Measurements from ENCODE around the gene DCAF10. TPM values are rescaled to one million over a fixed set of nuclear protein-coding genes. Genes with fewer than 3 reads are reported as not detected.
"Not testable (repeated sequence)": the region's sequence is repeated elsewhere in the genome, so short reads cannot be mapped to it uniquely, and the experiment has no call there.

The DCAF10 gene
- total and polyA plus RNA-seq, 2 donors: 15.0 to 39.0 TPM

- WGBS: 75% methylated on average over 4 of the region's 4 CpGs
- Histone ChIP-seq H3K4me1 (ENCODE audit: insufficient read depth) (no peaks in the 10 kb centered on the region), H3K27ac (ENCODE audit: low read depth) (no peak overlapping the region), H3K36me3 (ENCODE audit: insufficient read depth) (no peaks in the 10 kb centered on the region), H3K4me3 (ENCODE audit: low read depth, low read length) (no peak overlapping the region)
- DNase-seq (ENCODE audit: extremely low spot score): no peak
Measured at GRCh38 chr9:37806271-37806670, 5.7 kb downstream of the DCAF10 start.

- H3K36me3 ChIP-seq (ENCODE audit: insufficient read depth); DNase-seq (ENCODE audit: extremely low spot score); H3K4me3 ChIP-seq (ENCODE audit: low read depth, low read length); H3K4me1 ChIP-seq (ENCODE audit: insufficient read depth); H3K27ac ChIP-seq (ENCODE audit: low read depth): not testable (repeated sequence)
- 99% methylated on average over 15 of the region's 15 CpGs for WGBS
Measured at GRCh38 chr9:37809676-37810075, 9.1 kb downstream of the DCAF10 start.

GRCh38 chr9:37811906-37812476 lies 11.4 kb downstream of the DCAF10 start:
- WGBS: 98% methylated on average over 6 of the region's 6 CpGs
- H3K36me3 ChIP-seq (ENCODE audit: insufficient read depth): no peaks in the 10 kb centered on the region
- DNase-seq (ENCODE audit: extremely low spot score): no peak
- H3K4me1 ChIP-seq (ENCODE audit: insufficient read depth): no peaks in the 10 kb centered on the region
- no peak overlapping the region for H3K27ac ChIP-seq (ENCODE audit: low read depth)
- H3K4me3 ChIP-seq (ENCODE audit: low read depth, low read length): no peak overlapping the region

- DNase-seq (ENCODE audit: extremely low spot score): no peak
- no peak overlapping the region for H3K4me3 ChIP-seq (ENCODE audit: low read depth, low read length)
- no peak overlapping the region for H3K27ac ChIP-seq (ENCODE audit: low read depth)
- WGBS: 94% methylated on average over 5 of the region's 5 CpGs
- H3K36me3 ChIP-seq (ENCODE audit: insufficient read depth): no peaks in the 10 kb centered on the region
- no peaks in the 10 kb centered on the region for H3K4me1 ChIP-seq (ENCODE audit: insufficient read depth)
Measured at GRCh38 chr9:37812773-37813379, 12.3 kb downstream of the DCAF10 start.

- no peak overlapping the region for H3K4me3 ChIP-seq (ENCODE audit: low read depth, low read length)
- no peak for DNase-seq (ENCODE audit: extremely low spot score)
- H3K27ac ChIP-seq (ENCODE audit: low read depth): no peak overlapping the region
- no peaks in the 10 kb centered on the region for H3K36me3 ChIP-seq (ENCODE audit: insufficient read depth)
- WGBS: 73% methylated on average over 2 of the region's 2 CpGs
- H3K4me1 ChIP-seq (ENCODE audit: insufficient read depth): no peaks in the 10 kb centered on the region
Measured at GRCh38 chr9:37818849-37819248, 18.3 kb downstream of the DCAF10 start.

- 85% methylated on average over 5 of the region's 5 CpGs for WGBS
- no peak overlapping the region for H3K27ac ChIP-seq (ENCODE audit: low read depth)
- no peak for DNase-seq (ENCODE audit: extremely low spot score)
- no peaks in the 10 kb centered on the region for H3K4me1 ChIP-seq (ENCODE audit: insufficient read depth)
- no peaks in the 10 kb centered on the region for H3K36me3 ChIP-seq (ENCODE audit: insufficient read depth)
- no peak overlapping the region for H3K4me3 ChIP-seq (ENCODE audit: low read depth, low read length)
Measured at GRCh38 chr9:37820142-37820541, 19.5 kb downstream of the DCAF10 start.

GRCh38 chr9:37825174-37825573 lies 24.6 kb downstream of the DCAF10 start:
- DNase-seq (ENCODE audit: extremely low spot score); H3K27ac ChIP-seq (ENCODE audit: low read depth); H3K4me1 ChIP-seq (ENCODE audit: insufficient read depth); H3K4me3 ChIP-seq (ENCODE audit: low read depth, low read length); H3K36me3 ChIP-seq (ENCODE audit: insufficient read depth): not testable (repeated sequence)
- 95% methylated on average over 2 of the region's 2 CpGs for WGBS

- WGBS: 95% methylated on average over 4 of the region's 4 CpGs
- no peak overlapping the region for H3K27ac ChIP-seq (ENCODE audit: low read depth)
- H3K4me3 ChIP-seq (ENCODE audit: low read depth, low read length): no peak overlapping the region
- no peak for DNase-seq (ENCODE audit: extremely low spot score)
- H3K36me3 ChIP-seq (ENCODE audit: insufficient read depth): no peaks in the 10 kb centered on the region
- H3K4me1 ChIP-seq (ENCODE audit: insufficient read depth): no peaks in the 10 kb centered on the region
Measured at GRCh38 chr9:37827483-37828165, 27.0 kb downstream of the DCAF10 start.

GRCh38 chr9:37835821-37836220 lies 35.2 kb downstream of the DCAF10 start:
- no peaks in the 10 kb centered on the region for H3K36me3 ChIP-seq (ENCODE audit: insufficient read depth)
- no peaks in the 10 kb centered on the region for H3K4me1 ChIP-seq (ENCODE audit: insufficient read depth)
- DNase-seq (ENCODE audit: extremely low spot score): no peak
- H3K27ac ChIP-seq (ENCODE audit: low read depth): no peak overlapping the region
- 95% methylated on average over 13 of the region's 13 CpGs for WGBS
- H3K4me3 ChIP-seq (ENCODE audit: low read depth, low read length): no peak overlapping the region

GRCh38 chr9:37836386-37836785 lies 35.8 kb downstream of the DCAF10 start:
- Histone ChIP-seq H3K4me3 (ENCODE audit: low read depth, low read length) (no peak overlapping the region), H3K27ac (ENCODE audit: low read depth) (no peak overlapping the region), H3K4me1 (ENCODE audit: insufficient read depth) (no peaks in the 10 kb centered on the region), H3K36me3 (ENCODE audit: insufficient read depth) (no peaks in the 10 kb centered on the region)
- WGBS: 93% methylated on average over 2 of the region's 2 CpGs
- DNase-seq (ENCODE audit: extremely low spot score): no peak

GRCh38 chr9:37839496-37840461 lies 39.2 kb downstream of the DCAF10 start:
- H3K4me3 ChIP-seq (ENCODE audit: low read depth, low read length): no peak overlapping the region
- DNase-seq (ENCODE audit: extremely low spot score): no peak
- WGBS: 96% methylated on average over 3 of the region's 3 CpGs
- no peaks in the 10 kb centered on the region for H3K4me1 ChIP-seq (ENCODE audit: insufficient read depth)
- H3K27ac ChIP-seq (ENCODE audit: low read depth): no peak overlapping the region
- no peaks in the 10 kb centered on the region for H3K36me3 ChIP-seq (ENCODE audit: insufficient read depth)

- WGBS: 91% methylated on average over 4 of the region's 4 CpGs
- H3K4me3 ChIP-seq (ENCODE audit: low read depth, low read length): no peak overlapping the region
- no peaks in the 10 kb centered on the region for H3K4me1 ChIP-seq (ENCODE audit: insufficient read depth)
- no peak overlapping the region for H3K27ac ChIP-seq (ENCODE audit: low read depth)
- no peaks in the 10 kb centered on the region for H3K36me3 ChIP-seq (ENCODE audit: insufficient read depth)
- no peak for DNase-seq (ENCODE audit: extremely low spot score)
Measured at GRCh38 chr9:37840560-37841194, 40.1 kb downstream of the DCAF10 start.

GRCh38 chr9:37852222-37852621 lies 51.6 kb downstream of the DCAF10 start:
- Histone ChIP-seq H3K4me1 (ENCODE audit: insufficient read depth) (no peaks in the 10 kb centered on the region), H3K4me3 (ENCODE audit: low read depth, low read length) (no peak overlapping the region), H3K27ac (ENCODE audit: low read depth) (no peak overlapping the region), H3K36me3 (ENCODE audit: insufficient read depth) (no peaks in the 10 kb centered on the region)
- 96% methylated on average over 2 of the region's 2 CpGs for WGBS
- no peak for DNase-seq (ENCODE audit: extremely low spot score)

Data from urinary bladder (tissue), 4 donors.